SKM-1 treated with dmso at 0.1 percent for 144 hours (cell line): ENCODE results near the gene PSAPL1.

Experiments used
- DNase-seq: peaks from one replicate; lab custom pipeline; 2025; ENCODE audit not compliant: unreplicated experiment; lab: John Stamatoyannopoulos, UW

Gene PSAPL1, protein sequence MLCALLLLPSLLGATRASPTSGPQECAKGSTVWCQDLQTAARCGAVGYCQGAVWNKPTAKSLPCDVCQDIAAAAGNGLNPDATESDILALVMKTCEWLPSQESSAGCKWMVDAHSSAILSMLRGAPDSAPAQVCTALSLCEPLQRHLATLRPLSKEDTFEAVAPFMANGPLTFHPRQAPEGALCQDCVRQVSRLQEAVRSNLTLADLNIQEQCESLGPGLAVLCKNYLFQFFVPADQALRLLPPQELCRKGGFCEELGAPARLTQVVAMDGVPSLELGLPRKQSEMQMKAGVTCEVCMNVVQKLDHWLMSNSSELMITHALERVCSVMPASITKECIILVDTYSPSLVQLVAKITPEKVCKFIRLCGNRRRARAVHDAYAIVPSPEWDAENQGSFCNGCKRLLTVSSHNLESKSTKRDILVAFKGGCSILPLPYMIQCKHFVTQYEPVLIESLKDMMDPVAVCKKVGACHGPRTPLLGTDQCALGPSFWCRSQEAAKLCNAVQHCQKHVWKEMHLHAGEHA

GRCh38 chr4:7434766-7435150 lies at the start of gene PSAPL1:
Gene PSAPL1 (minus strand): TSS chr4:7434930. CDS start chr4:7434879, 51 bp downstream.
- DNase-seq: no peak

DNA sequence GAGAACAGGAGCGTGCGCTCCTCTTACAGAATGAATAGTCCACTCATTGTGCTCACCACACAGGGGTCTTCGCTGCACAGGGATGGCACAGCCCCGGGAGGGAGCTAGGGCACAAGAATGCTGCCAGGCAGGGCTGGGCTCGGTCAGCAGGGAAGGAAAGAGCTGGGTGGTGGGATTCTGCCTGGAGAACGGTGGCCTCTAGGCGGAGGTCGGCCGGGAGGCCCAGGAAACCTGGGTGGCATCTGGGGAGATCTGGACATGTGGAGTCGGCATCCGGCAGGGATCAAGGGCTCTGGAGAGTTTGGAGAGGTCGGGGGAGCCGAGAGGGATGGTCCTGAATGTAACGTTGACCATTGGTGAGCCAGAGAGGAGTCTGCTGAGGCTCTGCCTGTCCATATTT lies 46.5 kb upstream of the PSAPL1 start:
- DNase-seq: no peak

DNA sequence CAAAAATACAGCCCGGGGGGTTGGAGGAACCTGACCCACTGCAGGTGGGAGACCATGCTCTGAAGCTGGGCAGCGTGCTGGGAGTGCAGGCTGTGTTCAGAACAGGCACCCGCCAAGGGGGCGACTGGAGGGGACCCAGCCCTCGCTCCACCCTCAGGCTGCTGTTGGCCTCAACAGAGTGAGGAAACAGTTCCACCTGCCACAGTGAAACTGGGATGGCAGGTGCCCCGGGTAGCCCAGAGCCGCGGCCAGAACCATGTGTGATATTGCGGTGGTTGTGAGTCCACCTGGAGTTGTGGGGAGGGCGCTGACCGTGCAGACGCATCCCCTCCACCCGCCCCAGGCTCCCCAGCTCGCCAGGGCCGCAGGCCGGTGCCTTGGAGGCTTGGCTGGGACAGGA lies 45.7 kb upstream of the PSAPL1 start:
- DNase-seq: no peak

DNA sequence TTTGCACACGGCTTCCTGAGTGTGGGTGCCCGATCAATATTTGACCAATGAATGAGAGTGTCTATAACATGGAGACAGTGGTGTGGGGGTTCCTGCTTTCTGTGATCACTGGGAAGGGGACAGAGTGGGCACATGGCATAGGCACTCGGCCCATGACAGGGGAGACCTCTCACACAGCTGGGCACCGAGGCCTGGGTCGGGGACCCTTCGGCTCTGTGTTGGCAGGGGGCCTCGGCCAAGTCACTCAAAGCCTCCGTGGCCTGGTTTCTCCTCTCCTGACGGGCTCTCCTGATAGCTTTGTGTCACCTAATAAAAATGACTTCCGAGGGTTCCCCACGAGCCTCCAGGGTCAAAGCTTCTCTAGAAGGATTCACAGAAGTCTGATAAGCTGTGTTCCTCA lies 43.9 kb upstream of the PSAPL1 start:
- no peak for DNase-seq

- DNase-seq: no peak
These were observed 43.0 kb upstream of the PSAPL1 start for GRCh38 chr4:7477695-7478094.

- no peak for DNase-seq
These were observed 42.1 kb upstream of the PSAPL1 start for GRCh38 chr4:7476820-7477219.

- no peak for DNase-seq
These were observed 40.5 kb upstream of the PSAPL1 start for GRCh38 chr4:7475207-7475606.

DNA sequence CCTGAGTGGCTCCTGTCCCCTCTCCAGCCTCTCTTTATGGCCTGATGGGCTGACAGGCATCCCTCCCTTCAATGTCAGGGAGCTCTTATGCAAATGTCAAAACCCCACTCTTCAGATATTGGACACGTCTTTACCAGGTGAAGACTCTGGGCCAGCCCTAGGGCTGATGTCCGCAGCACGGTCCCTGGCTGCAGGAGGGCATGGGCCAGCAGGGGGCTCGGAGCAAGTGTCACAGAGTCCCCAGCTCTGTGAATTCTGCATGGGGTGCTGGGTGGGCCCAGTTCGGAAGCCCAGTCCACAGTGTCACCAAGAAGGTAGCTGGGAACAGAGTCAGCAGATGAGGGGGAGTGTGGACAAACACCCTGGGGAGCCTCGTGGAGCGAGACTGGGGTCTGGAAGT lies 39.6 kb upstream of the PSAPL1 start:
- DNase-seq: no peak

DNA sequence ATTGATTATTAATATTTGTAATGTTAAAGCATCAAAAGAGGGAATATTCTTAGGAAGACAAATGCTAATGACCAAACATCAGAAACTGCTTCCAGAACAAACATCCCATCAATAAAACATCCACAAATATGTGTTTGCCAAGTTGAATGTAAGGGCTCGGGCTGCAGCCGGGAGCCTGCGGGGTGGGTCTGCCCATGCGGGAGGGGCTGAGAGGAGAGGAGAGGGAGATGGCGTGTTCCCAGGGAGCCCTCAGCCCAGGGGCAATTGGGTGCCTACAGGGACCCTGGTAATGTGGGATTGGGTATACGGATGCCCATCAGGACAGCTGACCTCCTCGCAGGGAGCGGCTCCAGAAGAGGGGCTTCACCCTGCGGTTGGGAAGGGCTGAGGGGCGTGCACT lies 38.4 kb upstream of the PSAPL1 start:
- DNase-seq: no peak

GRCh38 chr4:7472442-7473013 lies 37.8 kb upstream of the PSAPL1 start:
- no peak for DNase-seq

DNA sequence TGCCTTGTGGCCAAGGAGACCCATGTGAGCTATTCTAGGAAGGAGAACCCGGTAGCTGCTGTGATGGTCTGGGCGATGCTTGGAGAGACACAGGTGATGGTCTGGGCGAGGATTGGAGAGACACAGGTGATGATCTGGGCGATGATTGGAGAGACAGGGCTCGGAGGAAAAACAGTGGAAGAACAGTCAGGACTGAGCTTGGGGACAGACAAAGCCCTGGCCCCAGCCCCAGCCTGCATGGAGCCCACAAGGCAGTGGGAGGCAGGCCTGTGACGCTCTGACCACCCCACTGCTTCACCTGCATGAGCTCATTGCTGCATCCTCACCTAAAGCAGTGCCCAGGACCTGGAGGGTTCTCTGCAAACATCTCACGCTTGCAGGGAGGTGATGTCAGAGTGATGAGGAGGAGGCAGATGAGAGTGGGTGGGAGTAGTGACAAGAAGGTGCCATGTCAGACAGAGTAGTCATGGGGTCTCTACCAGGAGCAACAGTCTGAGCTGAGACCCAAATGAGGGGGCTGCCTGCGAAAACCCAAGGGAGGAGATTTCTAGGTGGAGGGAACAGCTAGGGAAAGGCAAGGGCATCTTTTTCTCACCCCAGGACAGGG lies 35.9 kb upstream of the PSAPL1 start:
- no peak for DNase-seq

DNA sequence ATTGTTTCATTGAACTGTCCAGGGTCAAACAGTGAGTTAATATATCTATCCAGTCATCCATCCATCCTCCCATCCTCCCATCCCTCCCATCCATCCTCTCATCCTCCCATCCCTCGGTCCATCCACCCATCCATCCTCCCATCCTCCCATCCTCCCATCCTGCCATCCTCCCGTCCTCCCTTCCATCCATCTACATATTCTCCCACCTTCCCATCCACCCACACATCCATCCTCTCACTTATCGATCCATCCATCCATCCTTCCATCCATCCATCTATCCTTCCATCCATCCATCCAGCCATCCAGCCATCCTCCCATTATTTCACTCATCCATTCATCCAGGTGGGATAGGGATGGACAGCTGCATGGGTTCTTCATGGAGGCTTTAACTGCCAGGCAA lies 35.4 kb upstream of the PSAPL1 start:
- no peak for DNase-seq

DNA sequence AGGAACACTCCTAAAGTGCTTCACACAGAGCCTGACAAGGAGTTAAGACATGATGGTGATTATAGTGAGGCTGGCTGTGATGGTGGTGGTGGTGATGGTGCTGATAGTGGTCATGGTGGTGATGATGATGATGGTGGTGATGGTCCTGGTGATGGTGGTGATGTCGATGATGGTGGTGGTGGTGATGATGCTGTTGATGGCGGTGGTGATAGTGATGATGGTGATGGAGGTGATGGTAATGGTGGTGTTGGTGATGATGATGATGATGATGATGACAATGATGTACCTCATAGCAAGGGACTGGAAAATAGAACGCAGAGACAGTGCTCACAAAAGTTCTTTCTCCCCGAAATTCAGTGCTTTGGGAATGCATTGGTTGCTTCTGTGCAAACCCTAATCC lies 34.3 kb upstream of the PSAPL1 start:
- DNase-seq: no peak

DNA sequence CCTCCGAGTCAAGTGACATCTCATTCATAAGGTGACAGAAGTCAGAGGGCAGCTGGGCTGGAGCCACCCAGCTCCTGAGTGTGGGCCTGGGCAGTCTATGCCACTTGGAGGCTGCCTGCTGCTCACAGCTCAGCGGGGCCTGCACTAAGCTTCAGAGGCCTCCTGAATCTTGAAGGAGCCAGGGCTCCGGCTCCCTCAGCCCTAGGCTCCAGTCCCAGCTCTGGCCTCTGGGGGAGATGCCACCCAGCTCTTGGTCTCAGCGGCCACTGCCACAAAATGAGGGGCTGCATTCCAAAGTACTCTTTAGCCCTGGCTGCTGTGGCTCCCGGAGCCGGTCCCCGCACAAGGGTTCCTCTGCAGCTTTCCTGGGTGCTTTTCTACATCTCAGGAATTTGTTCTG lies 32.7 kb upstream of the PSAPL1 start:
- DNase-seq: no peak

DNA sequence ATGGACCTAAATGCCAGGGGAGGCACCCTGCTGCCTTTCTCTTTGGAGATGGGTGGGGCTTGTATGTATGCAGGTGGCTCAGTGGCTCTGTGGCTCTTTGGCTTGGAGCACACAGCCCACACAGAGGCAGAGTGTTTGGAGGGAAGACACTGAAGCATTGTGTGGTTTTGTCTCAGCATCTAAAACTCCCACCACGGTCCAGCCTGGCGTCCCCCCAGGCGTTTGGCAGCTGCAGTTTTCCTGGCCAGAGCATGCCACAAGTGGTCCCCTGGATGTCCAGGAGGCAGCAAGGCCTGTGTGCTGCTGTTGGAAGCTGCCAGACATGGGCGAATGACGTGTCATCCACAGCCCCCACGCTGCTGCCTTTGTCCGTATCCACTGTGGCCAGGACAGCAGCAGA lies 32.2 kb upstream of the PSAPL1 start:
- no peak for DNase-seq

GRCh38 chr4:7466215-7466614 lies 31.5 kb upstream of the PSAPL1 start:
- no peak for DNase-seq

- no peak for DNase-seq
These were observed 30.3 kb upstream of the PSAPL1 start for GRCh38 chr4:7465017-7465416.

GRCh38 chr4:7464259-7464655 lies 29.5 kb upstream of the PSAPL1 start:
- DNase-seq: no peak

GRCh38 chr4:7463566-7464258 lies 29.0 kb upstream of the PSAPL1 start:
- no peak for DNase-seq

DNA sequence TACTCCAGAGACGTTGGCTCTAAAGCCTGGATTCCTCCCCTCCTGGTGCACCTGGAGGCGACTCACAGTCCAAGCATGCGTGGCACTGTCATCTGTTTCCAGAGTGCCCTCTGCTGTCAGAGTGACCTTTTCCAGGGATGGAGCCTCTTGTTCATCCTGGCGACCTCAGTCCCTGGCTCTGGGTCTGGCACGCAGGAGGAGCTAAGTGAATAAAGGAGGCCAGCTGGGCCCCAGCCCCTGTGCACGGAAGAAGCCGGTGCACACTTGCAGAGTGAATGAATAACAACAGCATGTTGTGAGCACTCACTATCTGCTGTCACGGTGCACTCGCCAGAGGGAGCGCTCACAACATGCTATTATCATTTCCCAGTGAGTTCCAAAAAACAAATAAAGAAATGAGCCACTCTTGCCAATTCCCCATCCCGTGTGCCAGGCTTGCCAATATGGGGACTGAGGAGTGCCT lies 27.8 kb upstream of the PSAPL1 start:
- DNase-seq: no peak

DNA sequence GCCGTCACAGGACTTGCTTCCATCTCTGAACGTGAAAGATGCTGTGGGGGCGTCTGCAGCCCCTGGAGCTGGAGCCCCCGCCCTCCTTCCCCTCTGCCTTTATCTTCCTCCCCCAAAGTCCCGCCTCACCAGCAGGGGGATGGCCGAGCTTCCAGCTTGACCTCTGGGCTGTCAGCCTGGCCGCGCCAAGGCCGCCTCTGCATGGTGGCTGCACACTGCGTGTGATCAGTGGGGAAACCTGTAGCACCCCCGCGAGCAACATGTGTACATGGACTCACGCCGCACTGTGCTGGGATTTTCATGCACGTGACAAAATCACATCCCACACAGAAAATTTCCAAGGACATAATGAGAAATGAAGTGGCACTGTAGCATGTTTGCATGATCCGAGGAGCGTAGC lies 26.5 kb upstream of the PSAPL1 start:
- no peak for DNase-seq

- no peak for DNase-seq
These were observed 25.8 kb upstream of the PSAPL1 start for GRCh38 chr4:7460566-7460965.
